ENCODE measurements around the gene OR2A25. TPM values are rescaled to one million over a fixed set of nuclear protein-coding genes. Genes with fewer than 3 reads are reported as not detected.

Gene OR2A25
- polyA plus RNA-seq, 1 of the 3 experiments (the other 2 are of a cell fraction) = not detected

DNA sequence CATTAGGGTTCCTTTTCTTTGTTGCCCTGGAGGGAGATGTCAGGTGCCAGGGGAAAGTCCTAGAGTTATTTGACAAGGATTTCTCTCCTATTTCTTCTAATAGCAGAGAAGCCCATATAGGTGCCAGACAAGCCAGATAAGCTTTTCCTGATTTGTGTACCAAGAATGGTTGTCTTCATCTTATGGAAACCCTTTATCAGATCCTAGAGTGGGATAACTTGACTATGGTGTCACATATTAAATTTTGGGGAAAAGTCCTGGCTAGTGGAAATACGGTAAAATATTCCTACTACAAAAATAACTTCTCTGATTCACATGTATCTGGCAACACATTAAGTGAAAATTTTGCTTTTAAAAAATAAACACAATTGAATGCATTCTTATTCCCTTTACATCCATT is 17.6 kb downstream of the OR2A25 start (continued):
- TF ChIP-seq, protein P1, sequence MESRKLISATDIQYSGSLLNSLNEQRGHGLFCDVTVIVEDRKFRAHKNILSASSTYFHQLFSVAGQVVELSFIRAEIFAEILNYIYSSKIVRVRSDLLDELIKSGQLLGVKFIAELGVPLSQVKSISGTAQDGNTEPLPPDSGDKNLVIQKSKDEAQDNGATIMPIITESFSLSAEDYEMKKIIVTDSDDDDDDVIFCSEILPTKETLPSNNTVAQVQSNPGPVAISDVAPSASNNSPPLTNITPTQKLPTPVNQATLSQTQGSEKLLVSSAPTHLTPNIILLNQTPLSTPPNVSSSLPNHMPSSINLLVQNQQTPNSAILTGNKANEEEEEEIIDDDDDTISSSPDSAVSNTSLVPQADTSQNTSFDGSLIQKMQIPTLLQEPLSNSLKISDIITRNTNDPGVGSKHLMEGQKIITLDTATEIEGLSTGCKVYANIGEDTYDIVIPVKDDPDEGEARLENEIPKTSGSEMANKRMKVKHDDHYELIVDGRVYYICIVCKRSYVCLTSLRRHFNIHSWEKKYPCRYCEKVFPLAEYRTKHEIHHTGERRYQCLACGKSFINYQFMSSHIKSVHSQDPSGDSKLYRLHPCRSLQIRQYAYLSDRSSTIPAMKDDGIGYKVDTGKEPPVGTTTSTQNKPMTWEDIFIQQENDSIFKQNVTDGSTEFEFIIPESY (IDR thresholded peaks at IDR 0.05; ENCODE audit: borderline replicate concordance, low read depth) = no peak
- TF ChIP-seq, protein P2, sequence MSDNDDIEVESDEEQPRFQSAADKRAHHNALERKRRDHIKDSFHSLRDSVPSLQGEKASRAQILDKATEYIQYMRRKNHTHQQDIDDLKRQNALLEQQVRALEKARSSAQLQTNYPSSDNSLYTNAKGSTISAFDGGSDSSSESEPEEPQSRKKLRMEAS (IDR thresholded peaks at IDR 0.05; ENCODE audit: low read depth) = no peak
- no peak for TF ChIP-seq GATA2 (CRISPR knock-in tag; IDR thresholded peaks at IDR 0.05)

DNA sequence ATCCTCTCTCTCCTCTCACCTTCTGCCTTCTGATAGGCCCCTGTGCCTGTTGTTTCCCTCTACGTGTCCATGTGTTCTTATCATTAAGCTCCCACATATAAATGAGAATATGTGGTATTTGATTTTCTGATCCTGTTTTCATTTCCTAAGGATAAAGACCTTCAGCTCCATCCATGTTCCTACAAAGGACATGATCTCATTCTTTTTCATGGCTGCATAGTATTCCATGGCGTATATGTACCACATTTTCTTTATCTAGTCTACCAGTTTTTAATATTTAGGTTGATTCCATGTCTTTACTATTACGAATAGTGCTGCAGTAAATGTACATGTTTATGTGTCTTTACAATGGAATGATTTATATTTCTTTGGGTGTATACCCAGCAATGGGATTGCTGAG is 21.1 kb downstream of the OR2A25 start:
- Histone ChIP-seq H3K9ac (no peak overlapping the region), H3K9me3 (no peaks in the 10 kb centered on the region), H3K4me3 (ENCODE audit: low read depth in 2 of 2, low read length in 1 of 2) (no peak overlapping the region), H3K27ac (ENCODE audit: low read depth in 2 of 2, low read length in 1 of 2) (no peak overlapping the region), H3K4me1 (ENCODE audit: control insufficient read depth in 1 of 2, insufficient read depth in 2 of 2, low read depth in 1 of 2, low read length in 1 of 2) (no peaks in the 10 kb centered on the region), H4K20me1 (ENCODE audit: insufficient read depth) (no peaks in the 10 kb centered on the region), H3K9me2 (no peaks in the 10 kb centered on the region), H3K4me2 (no peak overlapping the region), H3K36me3 (replicated peaks in 1 of 2; ENCODE audit: control insufficient read depth in 1 of 2, insufficient read depth in 2 of 2, low read length in 1 of 2) (no peaks in the 10 kb centered on the region), H2AFZ (ENCODE audit: low read depth) (no peak overlapping the region), H3F3A (replicated peaks; ENCODE audit: insufficient read depth) (no peaks in the 10 kb centered on the region), H3K27me3 (ENCODE audit: insufficient read depth) (peaks cover 4% of the 10 kb centered on the region; the same call in 1 of the 2 replicates), H3K79me2 (ENCODE audit: insufficient read depth) (no peaks in the 10 kb centered on the region)
- WGBS (ENCODE audit: low lambda C conversion rate) = 10% methylated on average over 3 of the region's 3 CpGs
- DNase-seq = no peak
- ChIA-PET POLR2A (no interaction called here), CTCF (no interaction called here)
- no peak for TF ChIP-seq SMC3 (IDR thresholded peaks at IDR 0.05; ENCODE audit: low read depth, low read length)
- TF ChIP-seq EZH2phosphoT487 (IDR thresholded peaks at IDR 0.05; ENCODE audit: borderline replicate concordance, low read depth) = no peak
- no peak for TF ChIP-seq NFIC (IDR thresholded peaks at IDR 0.05; ENCODE audit: borderline replicate concordance)
- TF ChIP-seq RCOR1 (IDR thresholded peaks at IDR 0.05; ENCODE audit: low read length) = no peak
- TF ChIP-seq FOSL2 (IDR thresholded peaks at IDR 0.05; ENCODE audit: borderline replicate concordance, low read depth) = no peak
- no peak for TF ChIP-seq NRF1 (IDR thresholded peaks at IDR 0.05; ENCODE audit: low read depth, low read length)
- TF ChIP-seq GATA2 (CRISPR knock-in tag; IDR thresholded peaks at IDR 0.05) = no peak
- TF ChIP-seq EP300 (IDR thresholded peaks at IDR 0.05; ENCODE audit: borderline replicate concordance in 1 of 2, low read depth in 1 of 2, low read length in 1 of 2) = no peak
- no peak for TF ChIP-seq RAD21 (IDR thresholded peaks at IDR 0.05; ENCODE audit: low read length)
- TF ChIP-seq SIN3A (IDR thresholded peaks at IDR 0.05; ENCODE audit: borderline replicate concordance, low read depth, low read length) = no peak
- no peak for TF ChIP-seq TCF12 (IDR thresholded peaks at IDR 0.05)
- no peak for TF ChIP-seq MEF2A (IDR thresholded peaks at IDR 0.05; ENCODE audit: borderline replicate concordance, low read depth)
- no peak for TF ChIP-seq RXRA (IDR thresholded peaks at IDR 0.05; ENCODE audit: borderline replicate concordance, low read depth)
- TF ChIP-seq TEAD4 (IDR thresholded peaks at IDR 0.05; ENCODE audit: borderline replicate concordance, insufficient read depth) = no peak

DNA sequence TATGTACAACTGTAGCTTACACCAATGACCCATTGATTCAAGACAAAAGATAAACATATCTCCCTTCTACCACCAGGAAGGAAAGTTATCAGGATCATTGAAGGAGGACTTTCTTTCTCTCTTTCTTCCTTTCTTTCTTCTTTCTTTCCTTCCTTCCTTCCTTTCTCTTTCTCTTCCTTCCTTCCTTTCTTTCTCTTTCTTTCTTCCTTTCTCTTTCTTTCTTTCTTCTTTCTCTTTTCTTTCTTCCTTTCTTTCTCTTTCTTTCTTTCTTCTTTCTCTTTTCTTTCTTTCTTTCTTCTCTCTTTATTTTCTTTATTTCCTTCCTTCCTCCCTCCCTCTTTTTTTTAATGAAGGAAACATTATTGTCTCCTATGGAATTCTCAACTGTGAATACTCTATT is 29.2 kb downstream of the OR2A25 start:
- ChIA-PET CTCF (no interaction called here), POLR2A (no interaction called here)
- no peak overlapping the region for H3K9ac ChIP-seq
- H3K36me3 ChIP-seq (replicated peaks in 1 of 2; ENCODE audit: control insufficient read depth in 1 of 2, insufficient read depth in 2 of 2, low read length in 1 of 2) = no peaks in the 10 kb centered on the region
- no peak for DNase-seq
- H3K9me2 ChIP-seq = no peaks in the 10 kb centered on the region
- H4K20me1 ChIP-seq (ENCODE audit: insufficient read depth) = no peaks in the 10 kb centered on the region
- no peaks in the 10 kb centered on the region for H3F3A ChIP-seq (replicated peaks; ENCODE audit: insufficient read depth)
- H3K4me1 ChIP-seq (ENCODE audit: control insufficient read depth in 1 of 2, insufficient read depth in 2 of 2, low read depth in 1 of 2, low read length in 1 of 2) = no peaks in the 10 kb centered on the region
- H2AFZ ChIP-seq (ENCODE audit: low read depth) = no peak overlapping the region
- H3K9me3 ChIP-seq = no peaks in the 10 kb centered on the region
- H3K27me3 ChIP-seq (ENCODE audit: insufficient read depth) = no peaks in the 10 kb centered on the region; the same call in 1 of the 2 replicates
- no peaks in the 10 kb centered on the region for H3K79me2 ChIP-seq (ENCODE audit: insufficient read depth)
- H3K4me3 ChIP-seq (ENCODE audit: low read depth in 2 of 2, low read length in 1 of 2) = no peak overlapping the region
- no peak overlapping the region for H3K4me2 ChIP-seq
- TF ChIP-seq EP300 (IDR thresholded peaks at IDR 0.05; ENCODE audit: borderline replicate concordance in 1 of 2, low read depth in 1 of 2, low read length in 1 of 2) (no peak), SMC3 (IDR thresholded peaks at IDR 0.05; ENCODE audit: low read depth, low read length) (no peak), MEF2A (IDR thresholded peaks at IDR 0.05; ENCODE audit: borderline replicate concordance, low read depth) (no peak), SIN3A (IDR thresholded peaks at IDR 0.05; ENCODE audit: borderline replicate concordance, low read depth, low read length) (no peak), NFIC (IDR thresholded peaks at IDR 0.05; ENCODE audit: borderline replicate concordance) (no peak), CHD2 (IDR thresholded peaks at IDR 0.05; ENCODE audit: low read length, partially characterized antibody) (no peak), FOSL2 (IDR thresholded peaks at IDR 0.05; ENCODE audit: borderline replicate concordance, low read depth) (no peak), TAF1 (IDR thresholded peaks at IDR 0.05; ENCODE audit: borderline replicate concordance, low read depth, low read length) (no peak), EZH2phosphoT487 (IDR thresholded peaks at IDR 0.05; ENCODE audit: borderline replicate concordance, low read depth) (no peak), FOXJ3 (CRISPR knock-in tag; IDR thresholded peaks at IDR 0.05) (no peak), TCF12 (IDR thresholded peaks at IDR 0.05) (no peak)
- H3K27ac ChIP-seq (ENCODE audit: low read depth in 2 of 2, low read length in 1 of 2) = no peak overlapping the region
